ENCODE data around the gene GCLM. TPM values are rescaled to one million over a fixed set of nuclear protein-coding genes. Genes with fewer than 3 reads are reported as not detected.

Gene GCLM
- polyA plus RNA-seq, 3 donors, result 1.2 to 4.4 (median 3.2) TPM

DNA sequence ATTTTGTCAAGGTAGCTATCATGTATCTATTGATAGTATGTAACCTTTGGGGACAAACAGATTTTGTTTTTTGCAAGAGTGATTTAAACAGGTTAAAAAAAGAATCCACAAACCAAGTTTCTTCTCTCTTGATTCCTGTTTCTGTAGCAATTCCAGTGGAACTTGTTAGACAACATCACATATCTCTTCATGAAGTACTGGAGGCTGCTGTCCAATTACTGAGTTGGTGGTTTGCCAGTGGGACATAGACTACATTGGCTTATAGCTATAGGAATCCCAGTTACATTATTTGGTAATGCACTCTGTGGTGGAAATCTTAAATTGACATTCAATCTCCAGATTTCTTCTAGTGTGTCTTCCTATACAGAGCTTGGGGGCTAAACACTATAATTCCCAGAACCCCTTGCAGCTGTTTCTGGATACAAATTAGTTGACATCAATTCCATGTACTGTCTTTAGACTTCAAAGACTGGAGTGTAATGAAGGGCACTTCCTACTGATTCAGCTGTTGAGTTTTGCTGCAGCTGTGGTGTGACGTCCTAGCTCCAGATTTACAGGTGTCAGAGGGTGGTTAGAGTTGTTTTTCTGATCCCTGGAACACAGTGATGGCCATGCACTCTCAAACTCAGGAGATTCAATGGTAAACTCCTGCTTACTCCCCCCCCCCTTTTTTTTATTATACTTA is 29.4 kb upstream of the GCLM start:
- H3K36me3 Mint-ChIP-seq, result no peaks in the 10 kb centered on the region
- H3K4me1 Mint-ChIP-seq, result peaks cover 4% of the 10 kb centered on the region
- no peak overlapping the region for H3K27ac Mint-ChIP-seq
- H3K27ac ChIP-seq (ENCODE audit: low read depth in 1 of 2, low read length in 2 of 2), result no peak overlapping the region
- no peak overlapping the region for H2AFZ ChIP-seq (ENCODE audit: insufficient read depth, low read depth, low read length, poor library complexity, severe bottlenecking)
- H3K4me1 ChIP-seq (ENCODE audit: control insufficient read depth in 1 of 2, insufficient read depth in 2 of 2, low read length in 2 of 2), result no peaks in the 10 kb centered on the region
- H4K20me1 ChIP-seq (ENCODE audit: insufficient read depth, low read length), result no peaks in the 10 kb centered on the region
- H3K4me3 Mint-ChIP-seq, result no peak overlapping the region
- no peak for TF ChIP-seq CTCF (IDR thresholded peaks at IDR 0.05)
- H3K36me3 ChIP-seq (replicated peaks in 1 of 2; ENCODE audit: control insufficient read depth in 1 of 2, insufficient read depth in 2 of 2, low read length in 2 of 2), result no peaks in the 10 kb centered on the region
- no peaks in the 10 kb centered on the region for H3K27me3 ChIP-seq (ENCODE audit: control insufficient read depth in 2 of 2, insufficient read depth in 2 of 2, low read length in 2 of 2)
- peaks cover 1 to 17% (median 6%) of the 10 kb centered on the region in 7 donors for H3K9me3 Mint-ChIP-seq
- no peak overlapping the region for H3K9ac ChIP-seq (ENCODE audit: insufficient read depth, low read length, poor library complexity, severe bottlenecking)
- no peak overlapping the region for H3K4me2 ChIP-seq (replicated peaks; ENCODE audit: extremely low read depth, low read length, poor library complexity, severe bottlenecking)
- no peaks in the 10 kb centered on the region for H3K79me2 ChIP-seq (ENCODE audit: insufficient read depth, low read length)
- DNase-seq, result no peak
- H3K9me3 ChIP-seq (replicated peaks in 1 of 2; ENCODE audit: control insufficient read depth in 1 of 2, insufficient read depth in 1 of 2, low read length in 2 of 2), result no peaks in the 10 kb centered on the region
- no CpG with 5 or more reads among the region's 1 CpG for WGBS (ENCODE audit: insufficient coverage)
- intact Hi-C loops (cut with micrococcal nuclease), result no loop called here
- H3K27me3 Mint-ChIP-seq (ENCODE audit: low read depth in 3 of 3), result peaks cover 0 to 4% (median 2%) of the 10 kb centered on the region in 3 donors
- H3K4me3 ChIP-seq (replicated peaks in 1 of 3; ENCODE audit: low read depth in 2 of 3, low read length in 3 of 3), result no peak overlapping the region

GRCh38 chr1:93937997-93938396 is 28.8 kb upstream of the GCLM start:
- H3K4me1 Mint-ChIP-seq, result peaks cover 4% of the 10 kb centered on the region
- H3K27me3 ChIP-seq (ENCODE audit: control insufficient read depth in 2 of 2, insufficient read depth in 2 of 2, low read length in 2 of 2), result no peaks in the 10 kb centered on the region
- no peak overlapping the region for H3K4me3 ChIP-seq (replicated peaks in 1 of 3; ENCODE audit: low read depth in 2 of 3, low read length in 3 of 3)
- H3K9me3 ChIP-seq (replicated peaks in 1 of 2; ENCODE audit: control insufficient read depth in 1 of 2, insufficient read depth in 1 of 2, low read length in 2 of 2), result no peaks in the 10 kb centered on the region
- H3K9me3 Mint-ChIP-seq, result peaks cover 1 to 17% (median 6%) of the 10 kb centered on the region in 7 donors
- no peak overlapping the region for H3K27ac ChIP-seq (ENCODE audit: low read depth in 1 of 2, low read length in 2 of 2)
- intact Hi-C loops (cut with micrococcal nuclease), result no loop called here
- TF ChIP-seq CTCF (IDR thresholded peaks at IDR 0.05), result no peak
- H3K36me3 ChIP-seq (replicated peaks in 1 of 2; ENCODE audit: control insufficient read depth in 1 of 2, insufficient read depth in 2 of 2, low read length in 2 of 2), result no peaks in the 10 kb centered on the region
- H3K36me3 Mint-ChIP-seq, result no peaks in the 10 kb centered on the region
- H4K20me1 ChIP-seq (ENCODE audit: insufficient read depth, low read length), result no peaks in the 10 kb centered on the region
- H3K27ac Mint-ChIP-seq, result no peak overlapping the region
- no CpG with 5 or more reads among the region's 1 CpG for WGBS (ENCODE audit: insufficient coverage)
- H3K27me3 Mint-ChIP-seq (ENCODE audit: low read depth in 3 of 3), result peaks cover 0 to 3% (median 2%) of the 10 kb centered on the region in 3 donors
- no peaks in the 10 kb centered on the region for H3K4me1 ChIP-seq (ENCODE audit: control insufficient read depth in 1 of 2, insufficient read depth in 2 of 2, low read length in 2 of 2)
- DNase-seq, result no peak
- no peak overlapping the region for H3K4me3 Mint-ChIP-seq
- H3K79me2 ChIP-seq (ENCODE audit: insufficient read depth, low read length), result no peaks in the 10 kb centered on the region
- no peak overlapping the region for H3K4me2 ChIP-seq (replicated peaks; ENCODE audit: extremely low read depth, low read length, poor library complexity, severe bottlenecking)
- H3K9ac ChIP-seq (ENCODE audit: insufficient read depth, low read length, poor library complexity, severe bottlenecking), result no peak overlapping the region
- H2AFZ ChIP-seq (ENCODE audit: insufficient read depth, low read depth, low read length, poor library complexity, severe bottlenecking), result no peak overlapping the region

Data from CD14-positive monocyte (primary cell).